ENCODE measurements around the gene MYLK4. TPM values are rescaled to one million over a fixed set of nuclear protein-coding genes. Genes with fewer than 3 reads are reported as not detected.

MYLK4 gene
- total RNA-seq, 1 experiment from 2014 or later, result 0.85 TPM

GRCh38 chr6:2665146-2666070, 85.3 kb downstream of the MYLK4 start:
- no TSS peak for BruUV-seq (replicated peaks)
- CTCF ChIA-PET, result no interaction called here
- no peak for DNase-seq (ENCODE audit: low read depth, low spot score)
- Histone ChIP-seq H3K4me1 (ENCODE audit: control insufficient read depth, insufficient read depth, low read length) (no peaks in the 10 kb centered on the region; the same call in 1 of the 2 replicates), H3K36me3 (ENCODE audit: control insufficient read depth, insufficient read depth, low read length) (no peaks in the 10 kb centered on the region), H3K9me3 (ENCODE audit: control insufficient read depth, insufficient read depth, low read depth, low read length) (no peaks in the 10 kb centered on the region), H3K27me3 (ENCODE audit: control insufficient read depth, insufficient read depth, low read length) (no peaks in the 10 kb centered on the region), H3K27ac (ENCODE audit: low read length) (no peak overlapping the region), H3K4me3 (ENCODE audit: low read depth in 2 of 2, low read length in 2 of 2) (no peak overlapping the region)
- TF ChIP-seq REST (IDR thresholded peaks at IDR 0.05; ENCODE audit: insufficient read depth in 1 of 2, low read depth in 2 of 2, low read length in 1 of 2) (no peak), CTCF (IDR thresholded peaks at IDR 0.05) (no peak), TCF7L2 (IDR thresholded peaks at IDR 0.05; ENCODE audit: low read depth, low read length) (no peak), POLR2AphosphoS5 (IDR thresholded peaks at IDR 0.05; ENCODE audit: low read depth, low read length) (no peak), SIN3A (IDR thresholded peaks at IDR 0.05; ENCODE audit: borderline replicate concordance, insufficient read depth, low read depth, low read length) (no peak)
- ATAC-seq, result no peak
- POLR2A ChIA-PET, result no interaction called here
- intact Hi-C loops (cut with micrococcal nuclease; ENCODE audit: unreplicated experiment), result no loop called here
- in situ Hi-C loops (cut with HindIII; ENCODE audit: low pct_unique_long_range_greater_than_20kb, low sequenced_read_pairs), result no loop called here

- Histone ChIP-seq H3K4me3 (ENCODE audit: low read depth in 2 of 2, low read length in 2 of 2) (no peak overlapping the region), H3K27ac (ENCODE audit: low read length) (no peak overlapping the region), H3K27me3 (ENCODE audit: control insufficient read depth, insufficient read depth, low read length) (no peaks in the 10 kb centered on the region), H3K9me3 (ENCODE audit: control insufficient read depth, insufficient read depth, low read depth, low read length) (no peaks in the 10 kb centered on the region), H3K36me3 (ENCODE audit: control insufficient read depth, insufficient read depth, low read length) (no peaks in the 10 kb centered on the region), H3K4me1 (ENCODE audit: control insufficient read depth, insufficient read depth, low read length) (no peaks in the 10 kb centered on the region; the same call in 1 of the 2 replicates)
- ChIA-PET CTCF (no interaction called here), POLR2A (no interaction called here)
- intact Hi-C loops (cut with micrococcal nuclease; ENCODE audit: unreplicated experiment), result no loop called here
- in situ Hi-C loops (cut with HindIII; ENCODE audit: low pct_unique_long_range_greater_than_20kb, low sequenced_read_pairs), result no loop called here
- DNase-seq (ENCODE audit: low read depth, low spot score) (no peak), ATAC-seq (no peak)
- BruUV-seq (replicated peaks), result no TSS peak
- TF ChIP-seq CTCF (IDR thresholded peaks at IDR 0.05), result no peak
- no peak for TF ChIP-seq POLR2AphosphoS5 (IDR thresholded peaks at IDR 0.05; ENCODE audit: low read depth, low read length)
- TF ChIP-seq TCF7L2 (IDR thresholded peaks at IDR 0.05; ENCODE audit: low read depth, low read length), result no peak
- no peak for TF ChIP-seq REST (IDR thresholded peaks at IDR 0.05; ENCODE audit: insufficient read depth in 1 of 2, low read depth in 2 of 2, low read length in 1 of 2)
- TF ChIP-seq SIN3A (IDR thresholded peaks at IDR 0.05; ENCODE audit: borderline replicate concordance, insufficient read depth, low read depth, low read length), result no peak
Measured at GRCh38 chr6:2663123-2663522, 87.6 kb downstream of the MYLK4 start.

Measured in Panc1 (cell line).